ENCODE measurements around the gene SPATA12. TPM values are rescaled to one million over a fixed set of nuclear protein-coding genes. Genes with fewer than 3 reads are reported as not detected.

The SPATA12 gene
- total and polyA plus RNA-seq, 2 of the 8 experiments (the other 6 are each of a cell fraction or from before 2014, with no cell fraction given), result 0.19 to 0.97 TPM

DNA sequence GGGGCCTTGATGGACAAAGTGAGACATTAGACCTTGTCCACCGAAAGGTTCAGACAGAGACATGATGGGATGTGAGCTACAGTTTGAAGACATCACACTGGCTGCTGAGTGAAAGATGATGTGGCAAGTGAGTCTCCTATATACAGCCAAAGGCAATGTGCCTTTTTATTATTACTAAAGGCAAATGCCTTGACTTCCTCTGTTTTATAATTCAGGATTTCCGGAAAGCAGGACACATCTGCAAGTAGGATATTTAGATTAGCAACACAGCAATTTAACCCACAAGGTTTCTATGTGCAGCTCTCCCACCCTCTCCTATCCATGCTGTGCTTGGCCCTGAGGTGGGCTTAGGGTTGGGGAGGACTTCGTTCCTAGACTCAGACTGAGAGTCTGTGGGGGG, 20.7 kb downstream of the SPATA12 start:
- FAIRE-seq (no peak), DNase-seq (ENCODE audit: low read depth in 1 of 2, low spot score in 2 of 2) (no peak)
- Histone ChIP-seq H3K4ac (replicated peaks; ENCODE audit: insufficient read length, low read depth, low read length) (no peak overlapping the region), H3K4me1 (replicated peaks in 1 of 4; ENCODE audit: control insufficient read depth in 3 of 4, insufficient read depth in 4 of 4, low read length in 3 of 4) (peaks cover 4 to 7% (median 5%) of the 10 kb centered on the region in 4 experiments; a peak in 5 of 7 replicates), H2BK5ac (ENCODE audit: low read depth, low read length) (no peak overlapping the region), H4K8ac (ENCODE audit: extremely low read depth, insufficient read depth, low read length) (no peak overlapping the region), H2BK20ac (ENCODE audit: low read length) (no peak overlapping the region), H3K36me3 (ENCODE audit: control insufficient read depth in 2 of 4, insufficient read depth in 4 of 4, low read length in 3 of 4) (no peaks in the 10 kb centered on the region), H3K79me1 (ENCODE audit: low read depth, low read length) (no peaks in the 10 kb centered on the region), H2BK12ac (ENCODE audit: low read depth, low read length) (no peak overlapping the region), H2BK15ac (ENCODE audit: low read length) (no peak overlapping the region), H2AK5ac (ENCODE audit: low read depth, low read length) (no peak overlapping the region), H3K18ac (ENCODE audit: extremely low read depth, low read length) (no peak overlapping the region), H3K9ac (replicated peaks in 1 of 4; ENCODE audit: extremely low read depth in 1 of 4, low read depth in 3 of 4, low read length in 3 of 4) (no peak overlapping the region), H4K5ac (ENCODE audit: insufficient read length, low read depth, low read length) (no peak overlapping the region), H3K23ac (ENCODE audit: insufficient read length) (no peak overlapping the region), H4K91ac (replicated peaks; ENCODE audit: insufficient read length, low read length) (no peak overlapping the region), H3K56ac (replicated peaks; ENCODE audit: insufficient read length, low read depth, low read length) (no peak overlapping the region), H2BK120ac (replicated peaks; ENCODE audit: low read depth, low read length) (no peak overlapping the region), H3K27me3 (replicated peaks in 1 of 4; ENCODE audit: control insufficient read depth in 3 of 4, extremely low read depth in 1 of 4, insufficient read depth in 3 of 4, low read length in 3 of 4) (peaks cover 0 to 34% (median 27%) of the 10 kb centered on the region in 4 experiments; a peak in 6 of 7 replicates), H3K9me3 (ENCODE audit: insufficient read depth in 2 of 2, low read depth in 1 of 2, low read length in 1 of 2) (no peaks in the 10 kb centered on the region), H3K4me2 (ENCODE audit: insufficient read depth in 1 of 2, low read depth in 2 of 2, low read length in 2 of 2) (no peak overlapping the region), H3K14ac (ENCODE audit: insufficient read length) (no peak overlapping the region), H3K79me2 (ENCODE audit: control insufficient read depth in 1 of 2, insufficient read depth in 2 of 2, low read length in 2 of 2) (no peaks in the 10 kb centered on the region), H2AFZ (ENCODE audit: low read length) (no peak overlapping the region), H3K23me2 (ENCODE audit: low read depth, low read length) (peaks cover 9% of the 10 kb centered on the region), H3K27ac (ENCODE audit: low read depth, low read length) (no peak overlapping the region), H3K4me3 (ENCODE audit: extremely low read depth in 1 of 4, insufficient read depth in 2 of 4, low read depth in 3 of 4, low read length in 4 of 4) (no peak overlapping the region), H4K20me1 (replicated peaks in 1 of 2; ENCODE audit: control insufficient read depth in 1 of 2, insufficient read depth in 2 of 2, low read length in 2 of 2) (peaks cover 0 to 4% of the 10 kb centered on the region in 2 experiments)
- CTCF ChIA-PET (ENCODE audit: partially characterized antibody), result interaction anchor here (0.7 to 2.9 kb wide), 6 partner anchors 15 to 165 kb away, joined by 3 to 14 read pairs (median 4); no protein-coding TSS in a partner anchor
- 74% methylated on average over 3 of the region's 3 CpGs; no CpG with 5 or more reads in 1 of the 2 experiments for WGBS, 2 experiments (ENCODE audit: extremely low coverage in 1 of 2, insufficient coverage in 1 of 2, insufficient read length in 1 of 2, insufficient replicate concordance in 2 of 2, low coverage in 1 of 2, low lambda C conversion rate in 2 of 2, missing lambda C conversion rate in 1 of 2)
- POLR2A ChIA-PET (ENCODE audit: partially characterized antibody), result no interaction called here
- no peak for TF ChIP-seq EP300 (IDR thresholded peaks at IDR 0.05; ENCODE audit: borderline replicate concordance in 1 of 2, low read depth in 2 of 2, low read length in 2 of 2)
- no peak for TF ChIP-seq EZH2 (IDR thresholded peaks at IDR 0.05; ENCODE audit: low read depth, low read length, severe bottlenecking)
- no peak for TF ChIP-seq CBX8 (IDR thresholded peaks at IDR 0.05; ENCODE audit: borderline replicate concordance, low read depth, low read length)
- TF ChIP-seq CEBPB (IDR thresholded peaks at IDR 0.05; ENCODE audit: low read depth, low read length), result no peak
- no peak for TF ChIP-seq CHD1 (IDR thresholded peaks at IDR 0.05; ENCODE audit: low read depth, low read length)
- no peak for TF ChIP-seq SRF (IDR thresholded peaks at IDR 0.05; ENCODE audit: low read depth, low read length)
- no peak for TF ChIP-seq POLR2AphosphoS5 (IDR thresholded peaks at IDR 0.05; ENCODE audit: low read depth, low read length)
- no peak for TF ChIP-seq SIN3A (conservative IDR thresholded peaks at IDR 0.05 in 1 of 2, IDR thresholded peaks at IDR 0.05 in 1 of 2; ENCODE audit: low read depth in 1 of 2, low read length in 2 of 2)
- TF ChIP-seq PHF8 (conservative IDR thresholded peaks at IDR 0.05; ENCODE audit: low read depth, low read length), result no peak
- TF ChIP-seq NRF1 (IDR thresholded peaks at IDR 0.05; ENCODE audit: low read depth, low read length), result no peak
- TF ChIP-seq RAD21 (IDR thresholded peaks at IDR 0.05 in 1 of 2, conservative IDR thresholded peaks at IDR 0.05 in 1 of 2; ENCODE audit: low read depth in 2 of 2, low read length in 2 of 2), result no peak
- TF ChIP-seq ASH2L (IDR thresholded peaks at IDR 0.05; ENCODE audit: low read length), result no peak
- no peak for TF ChIP-seq JUND (IDR thresholded peaks at IDR 0.05; ENCODE audit: low read length)
